HCT116 (cell line): ENCODE measurements around the gene CEP72. TPM values are rescaled to one million over a fixed set of nuclear protein-coding genes. Genes with fewer than 3 reads are reported as not detected.

Experiments
- ATAC-seq: fragments of 200-7000 bp; cut with Tn5 transposase; 2 replicates; pipeline ENCODE4 v1.9.1; 2020; ENCODE audit warnings: mild to moderate bottlenecking, moderate library complexity
- BruUV-seq: library from RNA; stranded (reverse); fragments of 400-500 nt; replicated peaks from 2 replicates; lab custom pipeline; 2021; lab: Mats Ljungman, UMichigan
- CTCF ChIA-PET: fragments of 300-600 bp; sonication (Branson Sonifier 250); formaldehyde crosslinking; loops from one replicate; lab custom pipeline; 2021; ENCODE audit warnings: antibody characterized with exemption; lab: Charles Lee
- POLR2A ChIA-PET: fragments of 300-600, 350-600 bp; sonication (Branson Sonifier 250); formaldehyde crosslinking; loops from one replicate; lab custom pipeline; 2021; ENCODE audit warnings: antibody characterized with exemption; lab: Charles Lee
- RAD21 ChIA-PET, 2 experiments: fragments of 300-600 bp; sonication (Branson Sonifier 250); formaldehyde crosslinking; loops; one replicate each; lab custom pipeline; 2023; ENCODE audit warnings: low total read pairs in 2 of 2; ENCODE audit not compliant: uncharacterized antibody in 2 of 2, unreplicated experiment in 2 of 2, low non-redundant PET in 1 of 2; lab: Charles Lee
- DNase-seq: peaks from one replicate; pipeline ENCODE4 v3.0.0-alpha.2; 2010; ENCODE audit warnings: low read depth, low spot score
- H2AFZ ChIP-seq: fragments of 200-600 bp; shearing (Covaris generic), sonication (generic); 2 replicates; pipeline ENCODE4 v1.6.1; 2017; ENCODE audit warnings: low read depth, mixed run types, mixed read lengths, antibody characterized with exemption, low read length; ENCODE audit not compliant: poor library complexity, severe bottlenecking
- H3K27ac ChIP-seq: 2 replicates; pipeline ENCODE4 v1.5.1; 2012; ENCODE audit warnings: low read depth, low read length
- H3K27me3 ChIP-seq: fragments of 200-600 bp; sonication (generic); 2 replicates; pipeline ENCODE4 v1.6.1; 2016; ENCODE audit warnings: mixed run types, low read length, mixed read lengths; ENCODE audit not compliant: insufficient read depth
- H3K36me3 ChIP-seq, 2 experiments: fragments of 200-500 bp in 1 of 2; fragments of 200-600 bp in 1 of 2; sonication (Bioruptor generic) in 1 of 2; sonication (generic) in 1 of 2; 2 replicates each; pipeline versions ENCODE4 v1.5.1 to v1.6.1; 2014 to 2016; ENCODE audit warnings: low read length in 2 of 2, inconsistent platforms in 1 of 2, mixed read lengths in 1 of 2, mixed run types in 1 of 2; ENCODE audit not compliant: insufficient read depth in 2 of 2, control insufficient read depth in 1 of 2
- H3K4me1 ChIP-seq, 2 experiments: fragments of 200-600 bp in 1 of 2; sonication (generic) in 1 of 2; 2 replicates each; pipeline versions ENCODE4 v1.5.1 to v1.6.1; 2012 to 2017; ENCODE audit warnings: low read length in 2 of 2, inconsistent platforms in 1 of 2, mild to moderate bottlenecking in 1 of 2, mixed read lengths in 1 of 2, mixed run types in 1 of 2, moderate library complexity in 1 of 2; ENCODE audit not compliant: insufficient read depth in 2 of 2, control insufficient read depth in 1 of 2
- H3K4me2 ChIP-seq: fragments of 200-600 bp; sonication (generic); 2 replicates; pipeline ENCODE4 v1.6.1; 2017; ENCODE audit warnings: mixed run types, low read length, mixed read lengths
- H3K4me3 ChIP-seq, 2 experiments: fragments of 200-600 bp in 1 of 2; sonication (generic) in 1 of 2; replicated peaks in 1 of 2; 2 replicates each; pipeline ENCODE4 v1.5.1; 2011 to 2016; ENCODE audit warnings: low read length in 2 of 2, control low read depth in 1 of 2, low read depth in 1 of 2, mild to moderate bottlenecking in 1 of 2, mixed read lengths in 1 of 2, mixed run types in 1 of 2
- H3K79me2 ChIP-seq: fragments of 200-600 bp; sonication (generic); 2 replicates; pipeline ENCODE4 v1.6.1; 2017; ENCODE audit warnings: mild to moderate bottlenecking, mixed run types, low read length, moderate library complexity, mixed read lengths; ENCODE audit not compliant: insufficient read depth
- H3K9ac ChIP-seq: fragments of 200-600 bp; sonication (generic); 2 replicates; pipeline ENCODE4 v1.6.1; 2016; ENCODE audit warnings: low read length, mixed read lengths
- H3K9me2 ChIP-seq: fragments of 200-600 bp; sonication (generic), shearing (Covaris generic); 2 replicates; pipeline ENCODE4 v1.6.1; 2017; ENCODE audit warnings: mixed run types, mild to moderate bottlenecking, moderate library complexity; ENCODE audit not compliant: insufficient read depth
- H3K9me3 ChIP-seq, 2 experiments: fragments of 200-500 bp in 1 of 2; fragments of 200-600 bp in 1 of 2; sonication (Bioruptor generic) in 1 of 2; sonication (generic) in 1 of 2; 2 replicates each; pipeline ENCODE4 v1.6.1; 2014 to 2017; ENCODE audit warnings: low read length in 2 of 2, mixed read lengths in 2 of 2, inconsistent platforms in 1 of 2, low read depth in 1 of 2, mild to moderate bottlenecking in 1 of 2, mixed run types in 1 of 2, moderate library complexity in 1 of 2; ENCODE audit not compliant: control insufficient read depth in 1 of 2, insufficient read depth in 1 of 2
- H4K20me1 ChIP-seq: fragments of 200-600 bp; sonication (generic), shearing (Covaris generic); 2 replicates; pipeline ENCODE4 v1.6.1; 2017; ENCODE audit warnings: mixed run types, mild to moderate bottlenecking, moderate library complexity; ENCODE audit not compliant: insufficient read depth
- CBX3 ChIP-seq: IDR thresholded peaks from 2 replicates; pipeline ENCODE4 v1.6.1; 2012; ENCODE audit warnings: low read depth
- EGR1 ChIP-seq: IDR thresholded peaks from 2 replicates; pipeline ENCODE4 v1.6.1; 2012; ENCODE audit warnings: low read depth
- ELF1 ChIP-seq: IDR thresholded peaks from 2 replicates; pipeline ENCODE4 v1.6.1; 2012; ENCODE audit warnings: low read depth, borderline replicate concordance
- EZH2 ChIP-seq: fragments of 200-600 bp; sonication (generic); IDR thresholded peaks from 2 replicates; pipeline ENCODE4 v1.6.1; 2017; ENCODE audit warnings: antibody characterized with exemption, mixed run types
- FOSL1 ChIP-seq: IDR thresholded peaks from 2 replicates; pipeline ENCODE4 v1.6.1; 2012; ENCODE audit warnings: low read depth
- JUND ChIP-seq: IDR thresholded peaks from 2 replicates; pipeline ENCODE4 v1.6.1; 2012
- POLR2A ChIP-seq: IDR thresholded peaks from 2 replicates; pipeline ENCODE4 v1.7.0; 2011; ENCODE audit warnings: borderline replicate concordance; ENCODE audit not compliant: insufficient read depth, insufficient read length; ENCODE audit errors: extremely low read depth
- POLR2AphosphoS5 ChIP-seq: IDR thresholded peaks from 2 replicates; pipeline ENCODE4 v1.6.1; 2011; ENCODE audit warnings: mild to moderate bottlenecking, low read depth, low read length, moderate library complexity
- SIN3A ChIP-seq: IDR thresholded peaks from 2 replicates; pipeline ENCODE4 v1.6.1; 2012; ENCODE audit warnings: low read depth
- SP1 ChIP-seq: IDR thresholded peaks from 2 replicates; pipeline ENCODE4 v1.6.1; 2012; ENCODE audit warnings: low read depth
- SRF ChIP-seq: IDR thresholded peaks from 2 replicates; pipeline ENCODE4 v1.6.1; 2012; ENCODE audit warnings: low read depth
- TCF7L2 ChIP-seq: IDR thresholded peaks from 2 replicates; pipeline ENCODE4 v1.7.0; 2011; ENCODE audit warnings: borderline replicate concordance, inconsistent platforms; ENCODE audit not compliant: insufficient read depth, insufficient read length; ENCODE audit errors: extremely low read depth
- YY1 ChIP-seq: IDR thresholded peaks from 2 replicates; pipeline ENCODE4 v1.6.1; 2011; ENCODE audit warnings: low read length, low read depth, moderate library complexity, mild to moderate bottlenecking; ENCODE audit not compliant: insufficient replicate concordance; ENCODE audit errors: extremely low read depth
- ZNF274 ChIP-seq: fragments of 200-500 bp; sonication (Bioruptor generic); IDR thresholded peaks from 2 replicates; pipeline ENCODE4 v1.6.1; 2014; ENCODE audit warnings: mild to moderate bottlenecking, low read depth, low read length, inconsistent platforms
- intact Hi-C: fragments of 100-400 bp; cut with micrococcal nuclease; formaldehyde crosslinking; loops from 2 replicates; pipeline ENCODE4 v1.10.0; 2022
- total RNA-seq: library from RNA; stranded (reverse); gene quantifications from one replicate; pipeline ENCODE4 v1.2.1, GENCODE V29; 2021; ENCODE audit not compliant: unreplicated experiment
- TF ChIP-seq, protein P1 (sequence below): IDR thresholded peaks from 2 replicates; pipeline ENCODE4 v1.6.1; 2012
- TF ChIP-seq, protein P2 (sequence below): IDR thresholded peaks from 2 replicates; pipeline ENCODE4 v1.6.1; 2012; ENCODE audit warnings: low read depth
- TF ChIP-seq, protein P3 (sequence below), 3 experiments: fragments of 200-600 bp in 1 of 3; sonication (generic) in 1 of 3; IDR thresholded peaks in 2 of 3; conservative IDR thresholded peaks in 1 of 3; 2 replicates each; pipeline ENCODE4 v1.5.1; 2012 to 2017; ENCODE audit warnings: low read depth in 2 of 3, low read length in 2 of 3, antibody characterized with exemption in 1 of 3, borderline replicate concordance in 1 of 3, control low read depth in 1 of 3, mild to moderate bottlenecking in 1 of 3, mixed read lengths in 1 of 3, mixed run types in 1 of 3, moderate library complexity in 1 of 3; ENCODE audit not compliant: insufficient read depth in 1 of 3

The CEP72 gene
- total RNA-seq, 1 experiment from 2014 or later, result 25.6 TPM

DNA sequence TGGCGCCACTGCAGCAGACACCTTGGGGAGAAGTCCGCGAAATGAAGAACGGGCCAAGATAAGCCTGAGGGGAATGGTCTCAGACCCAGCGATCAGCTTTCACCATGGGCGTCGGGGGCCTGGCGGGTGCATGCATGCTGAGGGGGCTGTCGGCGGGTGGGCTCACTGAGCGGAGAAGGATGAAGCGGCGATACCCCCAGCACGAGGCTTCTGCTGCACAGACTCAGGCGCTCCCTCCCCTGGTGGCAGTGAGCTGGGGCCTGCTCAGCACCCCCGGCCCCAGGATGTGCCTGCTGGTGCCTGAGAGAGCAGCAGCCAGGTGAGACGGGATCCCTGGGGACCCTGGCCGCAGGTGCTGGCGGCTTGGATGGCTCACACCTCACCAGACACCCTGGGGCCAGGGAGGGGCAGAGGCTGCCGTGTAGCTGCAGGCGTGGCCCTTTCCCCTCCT is 31.2 kb downstream of the CEP72 start:
- no peaks in the 10 kb centered on the region for H4K20me1 ChIP-seq
- no peaks in the 10 kb centered on the region for H3K9me3 ChIP-seq
- H3K36me3 ChIP-seq, result peaks cover 27 to 44% of the 10 kb centered on the region in 2 experiments; a peak in 3 of 4 replicates
- H3K4me1 ChIP-seq, result no peaks in the 10 kb centered on the region
- ATAC-seq (peak; percentile 25; the same call in 1 of the 2 replicates), DNase-seq (no peak)
- CTCF ChIA-PET, result no interaction called here
- peaks cover 17% of the 10 kb centered on the region; the same call in 1 of the 2 replicates for H3K79me2 ChIP-seq
- TF ChIP-seq, protein P1, sequence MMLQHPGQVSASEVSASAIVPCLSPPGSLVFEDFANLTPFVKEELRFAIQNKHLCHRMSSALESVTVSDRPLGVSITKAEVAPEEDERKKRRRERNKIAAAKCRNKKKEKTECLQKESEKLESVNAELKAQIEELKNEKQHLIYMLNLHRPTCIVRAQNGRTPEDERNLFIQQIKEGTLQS, result no peak
- TF ChIP-seq YY1 (no peak), SP1 (no peak), SRF (no peak), JUND (no peak), EGR1 (no peak), FOSL1 (no peak), EZH2 (no peak), SIN3A (no peak), CBX3 (no peak), POLR2A (no peak), ELF1 (no peak), TCF7L2 (no peak), ZNF274 (no peak), POLR2AphosphoS5 (no peak)
- TF ChIP-seq, protein P2, sequence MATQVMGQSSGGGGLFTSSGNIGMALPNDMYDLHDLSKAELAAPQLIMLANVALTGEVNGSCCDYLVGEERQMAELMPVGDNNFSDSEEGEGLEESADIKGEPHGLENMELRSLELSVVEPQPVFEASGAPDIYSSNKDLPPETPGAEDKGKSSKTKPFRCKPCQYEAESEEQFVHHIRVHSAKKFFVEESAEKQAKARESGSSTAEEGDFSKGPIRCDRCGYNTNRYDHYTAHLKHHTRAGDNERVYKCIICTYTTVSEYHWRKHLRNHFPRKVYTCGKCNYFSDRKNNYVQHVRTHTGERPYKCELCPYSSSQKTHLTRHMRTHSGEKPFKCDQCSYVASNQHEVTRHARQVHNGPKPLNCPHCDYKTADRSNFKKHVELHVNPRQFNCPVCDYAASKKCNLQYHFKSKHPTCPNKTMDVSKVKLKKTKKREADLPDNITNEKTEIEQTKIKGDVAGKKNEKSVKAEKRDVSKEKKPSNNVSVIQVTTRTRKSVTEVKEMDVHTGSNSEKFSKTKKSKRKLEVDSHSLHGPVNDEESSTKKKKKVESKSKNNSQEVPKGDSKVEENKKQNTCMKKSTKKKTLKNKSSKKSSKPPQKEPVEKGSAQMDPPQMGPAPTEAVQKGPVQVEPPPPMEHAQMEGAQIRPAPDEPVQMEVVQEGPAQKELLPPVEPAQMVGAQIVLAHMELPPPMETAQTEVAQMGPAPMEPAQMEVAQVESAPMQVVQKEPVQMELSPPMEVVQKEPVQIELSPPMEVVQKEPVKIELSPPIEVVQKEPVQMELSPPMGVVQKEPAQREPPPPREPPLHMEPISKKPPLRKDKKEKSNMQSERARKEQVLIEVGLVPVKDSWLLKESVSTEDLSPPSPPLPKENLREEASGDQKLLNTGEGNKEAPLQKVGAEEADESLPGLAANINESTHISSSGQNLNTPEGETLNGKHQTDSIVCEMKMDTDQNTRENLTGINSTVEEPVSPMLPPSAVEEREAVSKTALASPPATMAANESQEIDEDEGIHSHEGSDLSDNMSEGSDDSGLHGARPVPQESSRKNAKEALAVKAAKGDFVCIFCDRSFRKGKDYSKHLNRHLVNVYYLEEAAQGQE, result no peak
- TF ChIP-seq, protein P3, sequence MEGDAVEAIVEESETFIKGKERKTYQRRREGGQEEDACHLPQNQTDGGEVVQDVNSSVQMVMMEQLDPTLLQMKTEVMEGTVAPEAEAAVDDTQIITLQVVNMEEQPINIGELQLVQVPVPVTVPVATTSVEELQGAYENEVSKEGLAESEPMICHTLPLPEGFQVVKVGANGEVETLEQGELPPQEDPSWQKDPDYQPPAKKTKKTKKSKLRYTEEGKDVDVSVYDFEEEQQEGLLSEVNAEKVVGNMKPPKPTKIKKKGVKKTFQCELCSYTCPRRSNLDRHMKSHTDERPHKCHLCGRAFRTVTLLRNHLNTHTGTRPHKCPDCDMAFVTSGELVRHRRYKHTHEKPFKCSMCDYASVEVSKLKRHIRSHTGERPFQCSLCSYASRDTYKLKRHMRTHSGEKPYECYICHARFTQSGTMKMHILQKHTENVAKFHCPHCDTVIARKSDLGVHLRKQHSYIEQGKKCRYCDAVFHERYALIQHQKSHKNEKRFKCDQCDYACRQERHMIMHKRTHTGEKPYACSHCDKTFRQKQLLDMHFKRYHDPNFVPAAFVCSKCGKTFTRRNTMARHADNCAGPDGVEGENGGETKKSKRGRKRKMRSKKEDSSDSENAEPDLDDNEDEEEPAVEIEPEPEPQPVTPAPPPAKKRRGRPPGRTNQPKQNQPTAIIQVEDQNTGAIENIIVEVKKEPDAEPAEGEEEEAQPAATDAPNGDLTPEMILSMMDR (IDR thresholded peaks at IDR 0.05 in 2 of 3, conservative IDR thresholded peaks at IDR 0.05 in 1 of 3; ENCODE audit: borderline replicate concordance in 1 of 3, insufficient read depth in 1 of 3, low read depth in 2 of 3, low read length in 2 of 3), result no peak
- no peak overlapping the region for H3K9ac ChIP-seq
- BruUV-seq, result no TSS peak
- H3K27me3 ChIP-seq, result no peaks in the 10 kb centered on the region
- intact Hi-C loops, result no loop called here
- no peak overlapping the region for H3K27ac ChIP-seq
- no peak overlapping the region for H3K4me3 ChIP-seq
- H2AFZ ChIP-seq, result no peak overlapping the region
- POLR2A ChIA-PET, result no interaction called here
- no peak overlapping the region for H3K4me2 ChIP-seq
- RAD21 ChIA-PET, result no interaction called here
- H3K9me2 ChIP-seq, result no peaks in the 10 kb centered on the region
